NCI-H524 treated with DMSO at 0.1 percent for 48 hours (cell line): ENCODE measurements around the gene DDX54.
"Not testable (repeated sequence)": the region's sequence is repeated elsewhere in the genome, so short reads cannot be mapped to it uniquely, and the experiment has no call there.

Source experiments
- DNase-seq: peaks from one replicate; lab custom pipeline; 2025; lab: John Stamatoyannopoulos, UW

Gene DDX54

GRCh38 chr12:113220593-113221180 is 35.4 kb upstream of the DDX54 start:
- DNase-seq = no peak

- DNase-seq = no peak
Observed at GRCh38 chr12:113216027-113216426, 30.7 kb upstream of the DDX54 start.

GRCh38 chr12:113214895-113215400 is 29.7 kb upstream of the DDX54 start:
- no peak for DNase-seq

- DNase-seq = no peak
Observed at GRCh38 chr12:113211160-113211559, 25.9 kb upstream of the DDX54 start.

GRCh38 chr12:113208041-113208934 is 23.0 kb upstream of the DDX54 start:
- DNase-seq = no peak

- no peak for DNase-seq
Observed at GRCh38 chr12:113207613-113208040, 22.3 kb upstream of the DDX54 start.

GRCh38 chr12:113206802-113207201 is 21.5 kb upstream of the DDX54 start:
- not testable (repeated sequence) for DNase-seq

- DNase-seq = no peak
Observed at GRCh38 chr12:113204804-113205203, 19.5 kb upstream of the DDX54 start.

- DNase-seq = no peak
Observed at GRCh38 chr12:113203852-113204760, 18.8 kb upstream of the DDX54 start.

- no peak for DNase-seq
Observed at GRCh38 chr12:113202300-113203075, 17.2 kb upstream of the DDX54 start.

GRCh38 chr12:113201187-113202177 is 16.2 kb upstream of the DDX54 start:
- DNase-seq = no peak

GRCh38 chr12:113200021-113200797 is 14.9 kb upstream of the DDX54 start:
- no peak for DNase-seq

- no peak for DNase-seq
Observed at GRCh38 chr12:113198296-113198695, 13.0 kb upstream of the DDX54 start.

- no peak for DNase-seq
Observed at GRCh38 chr12:113197518-113198077, 12.3 kb upstream of the DDX54 start.

- DNase-seq = peak; percentile 11
Observed at GRCh38 chr12:113196990-113197389, 11.7 kb upstream of the DDX54 start.

- no peak for DNase-seq
Observed at GRCh38 chr12:113196582-113196981, 11.3 kb upstream of the DDX54 start.

- DNase-seq = no peak
Observed at GRCh38 chr12:113195598-113195997, 10.3 kb upstream of the DDX54 start.

- DNase-seq = no peak
Observed at GRCh38 chr12:113194971-113195391, 9.7 kb upstream of the DDX54 start.

GRCh38 chr12:113191227-113191626 is 5.9 kb upstream of the DDX54 start:
- no peak for DNase-seq
